Calu3 (cell line): Measurements from ENCODE around the gene NKAPL. TPM values are rescaled to one million over a fixed set of nuclear protein-coding genes. Genes with fewer than 3 reads are reported as not detected.

Experiments
- BruUV-seq: library from RNA; stranded (reverse); fragments of 400-500 nt; replicated peaks from 2 replicates; lab custom pipeline; 2021; lab: Mats Ljungman, UMichigan
- CTCF ChIA-PET: fragments of 300-600 bp; sonication (Branson Sonifier 250); formaldehyde crosslinking; loops from one replicate; lab custom pipeline; 2022; ENCODE audit warnings: antibody characterized with exemption; lab: Charles Lee
- DNase-seq: peaks from one replicate; pipeline ENCODE4 v3.0.0; 2022
- H3K27ac Mint-ChIP-seq: one replicate; pipeline ENCODE4 v1.8.0; 2022; ENCODE audit warnings: mixed read lengths; ENCODE audit not compliant: unreplicated experiment
- H3K27me3 Mint-ChIP-seq: one replicate; pipeline ENCODE4 v1.8.0; 2022; ENCODE audit warnings: mixed read lengths; ENCODE audit not compliant: unreplicated experiment
- H3K36me3 Mint-ChIP-seq: one replicate; pipeline ENCODE4 v1.8.0; 2022; ENCODE audit warnings: mild to moderate bottlenecking, moderate library complexity, mixed read lengths; ENCODE audit not compliant: insufficient read depth, unreplicated experiment
- H3K4me1 Mint-ChIP-seq: one replicate; pipeline ENCODE4 v1.8.0; 2022; ENCODE audit warnings: mild to moderate bottlenecking, low read depth, mixed read lengths; ENCODE audit not compliant: unreplicated experiment
- H3K4me3 Mint-ChIP-seq: one replicate; pipeline ENCODE4 v1.8.0; 2022; ENCODE audit warnings: mild to moderate bottlenecking, low read depth, moderate library complexity, mixed read lengths; ENCODE audit not compliant: unreplicated experiment
- H3K9me3 Mint-ChIP-seq: one replicate; pipeline ENCODE4 v1.8.0; 2022; ENCODE audit warnings: low read depth, mixed read lengths; ENCODE audit not compliant: unreplicated experiment
- intact Hi-C: fragments of 100-400 bp; cut with micrococcal nuclease; formaldehyde crosslinking; loops from one replicate; pipeline ENCODE4 v1.10.0; 2022; ENCODE audit not compliant: unreplicated experiment
- total RNA-seq: library from RNA; stranded (reverse); gene quantifications from 2 replicates; pipeline ENCODE4 v1.2.3, GENCODE V29; 2022
- TF ChIP-seq, protein P1 (sequence below): fragments of 200-600 bp; IDR thresholded peaks from one replicate; pipeline ENCODE4 v1.8.0; 2022; ENCODE audit warnings: antibody characterized with exemption; ENCODE audit not compliant: unreplicated experiment

NKAPL gene
- total RNA-seq, 1 experiment from 2014 or later = not detected

DNA sequence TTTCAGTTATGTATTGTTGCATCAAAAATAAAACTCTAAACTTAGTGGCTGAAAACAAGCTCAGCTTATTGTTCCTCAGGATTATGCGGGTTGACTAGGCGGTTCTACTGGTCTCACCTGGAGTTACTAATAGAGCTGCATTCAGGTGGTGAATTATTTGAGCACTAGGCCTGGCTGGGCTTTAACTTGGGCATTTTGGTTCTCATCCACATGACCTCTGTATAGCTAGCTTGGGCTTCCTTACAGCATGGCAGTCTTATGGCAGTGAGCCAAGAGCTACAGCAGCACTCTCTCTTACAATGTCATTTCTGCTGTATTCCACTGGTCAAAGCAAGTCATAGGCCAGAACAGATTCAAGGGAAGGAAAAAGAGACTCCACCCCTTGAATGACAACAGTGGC, 23.8 kb downstream of the NKAPL start:
- Mint-ChIP-seq H3K4me1 (peaks cover 10% of the 10 kb centered on the region), H3K4me3 (no peak overlapping the region), H3K27ac (no peak overlapping the region), H3K36me3 (peaks cover 10% of the 10 kb centered on the region), H3K27me3 (no peaks in the 10 kb centered on the region), H3K9me3 (no peaks in the 10 kb centered on the region)
- DNase-seq = no peak
- TF ChIP-seq, protein P1, sequence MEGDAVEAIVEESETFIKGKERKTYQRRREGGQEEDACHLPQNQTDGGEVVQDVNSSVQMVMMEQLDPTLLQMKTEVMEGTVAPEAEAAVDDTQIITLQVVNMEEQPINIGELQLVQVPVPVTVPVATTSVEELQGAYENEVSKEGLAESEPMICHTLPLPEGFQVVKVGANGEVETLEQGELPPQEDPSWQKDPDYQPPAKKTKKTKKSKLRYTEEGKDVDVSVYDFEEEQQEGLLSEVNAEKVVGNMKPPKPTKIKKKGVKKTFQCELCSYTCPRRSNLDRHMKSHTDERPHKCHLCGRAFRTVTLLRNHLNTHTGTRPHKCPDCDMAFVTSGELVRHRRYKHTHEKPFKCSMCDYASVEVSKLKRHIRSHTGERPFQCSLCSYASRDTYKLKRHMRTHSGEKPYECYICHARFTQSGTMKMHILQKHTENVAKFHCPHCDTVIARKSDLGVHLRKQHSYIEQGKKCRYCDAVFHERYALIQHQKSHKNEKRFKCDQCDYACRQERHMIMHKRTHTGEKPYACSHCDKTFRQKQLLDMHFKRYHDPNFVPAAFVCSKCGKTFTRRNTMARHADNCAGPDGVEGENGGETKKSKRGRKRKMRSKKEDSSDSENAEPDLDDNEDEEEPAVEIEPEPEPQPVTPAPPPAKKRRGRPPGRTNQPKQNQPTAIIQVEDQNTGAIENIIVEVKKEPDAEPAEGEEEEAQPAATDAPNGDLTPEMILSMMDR = no peak
- intact Hi-C loops = loop anchor here (5.0 kb wide), 1 partner anchor 69 kb away; no protein-coding TSS in a partner anchor
- no TSS peak for BruUV-seq
- CTCF ChIA-PET = no interaction called here

DNA sequence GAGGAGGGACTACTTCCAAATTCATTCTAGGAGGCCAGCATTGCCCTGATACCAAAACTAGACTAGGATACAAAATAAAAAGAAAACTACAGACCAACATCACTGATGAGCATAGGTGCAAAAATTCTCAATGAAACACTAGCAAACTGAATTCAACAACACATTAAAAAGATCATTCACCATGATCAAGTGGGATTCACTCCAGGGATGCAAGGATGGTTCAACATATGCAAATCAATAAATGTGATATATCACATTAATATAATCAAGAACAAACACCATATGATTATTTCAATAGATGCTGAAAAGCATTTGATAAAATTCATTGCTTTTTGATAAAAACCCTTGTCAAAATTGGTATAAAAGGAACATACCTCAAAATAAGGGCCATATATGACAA, 32.5 kb downstream of the NKAPL start:
- BruUV-seq = no TSS peak
- CTCF ChIA-PET = no interaction called here

DNA sequence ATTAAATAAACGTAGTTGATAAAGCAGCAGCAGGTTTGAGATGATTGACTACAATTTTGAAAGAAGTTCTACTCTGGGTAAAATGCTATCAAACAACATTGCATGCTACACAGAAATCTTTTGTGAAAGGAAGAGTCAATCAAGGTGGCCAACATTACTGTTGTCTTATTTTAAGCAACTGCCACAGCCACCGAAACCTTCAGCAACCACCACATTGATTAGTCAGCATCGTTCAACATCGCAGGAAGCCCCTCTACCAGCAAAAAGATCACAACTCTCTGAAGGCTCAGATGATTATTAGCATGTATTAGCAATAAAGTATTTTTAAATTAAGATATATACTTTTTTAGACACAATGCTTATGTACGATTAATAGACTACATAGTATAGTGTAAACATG, 36.2 kb downstream of the NKAPL start:
- intact Hi-C loops = no loop called here
- BruUV-seq = no TSS peak
- CTCF ChIA-PET = no interaction called here
- no peak overlapping the region for H3K27ac Mint-ChIP-seq
- no peaks in the 10 kb centered on the region for H3K9me3 Mint-ChIP-seq
- H3K4me3 Mint-ChIP-seq = no peak overlapping the region
- no peaks in the 10 kb centered on the region for H3K36me3 Mint-ChIP-seq
- no peaks in the 10 kb centered on the region for H3K4me1 Mint-ChIP-seq
- no peaks in the 10 kb centered on the region for H3K27me3 Mint-ChIP-seq
- no peak for DNase-seq
- TF ChIP-seq, protein P1 = no peak

More for the DNA sequence above, 32.5 kb downstream of the NKAPL start:
- Mint-ChIP-seq H3K9me3 (no peaks in the 10 kb centered on the region), H3K4me1 (no peaks in the 10 kb centered on the region), H3K27ac (no peak overlapping the region), H3K36me3 (peaks cover 4% of the 10 kb centered on the region), H3K4me3 (no peak overlapping the region), H3K27me3 (no peaks in the 10 kb centered on the region)
- DNase-seq = no peak
- intact Hi-C loops = no loop called here
- TF ChIP-seq, protein P1 = no peak

DNA sequence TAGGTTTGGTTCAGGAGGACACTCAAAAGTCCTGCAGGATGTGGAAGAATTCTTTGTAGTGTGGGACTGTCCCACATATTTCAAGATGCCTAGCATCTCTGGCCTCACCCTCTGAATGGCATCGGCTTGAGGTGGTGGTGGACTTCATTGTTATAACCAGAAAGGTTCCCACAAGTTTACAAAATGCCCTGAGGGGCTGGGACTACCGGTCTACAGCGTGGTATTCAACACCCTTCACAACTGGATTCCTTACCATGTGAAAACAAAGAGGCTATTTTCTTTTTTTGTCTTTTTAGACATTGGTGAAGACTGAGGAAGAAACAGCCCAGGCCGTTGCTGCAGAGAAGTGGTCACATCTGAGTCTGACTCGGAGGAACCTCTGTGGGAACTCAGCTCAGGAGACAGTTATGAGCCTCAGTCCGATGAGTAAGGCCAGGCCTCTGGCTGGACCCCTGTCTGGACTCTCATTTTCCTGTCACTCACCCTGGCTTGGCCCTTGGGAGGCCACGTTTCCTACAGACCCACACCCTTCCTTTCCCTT, 37.5 kb downstream of the NKAPL start:
- no peak for DNase-seq
- Mint-ChIP-seq H3K36me3 (no peaks in the 10 kb centered on the region), H3K9me3 (no peaks in the 10 kb centered on the region), H3K4me1 (no peaks in the 10 kb centered on the region), H3K27me3 (no peaks in the 10 kb centered on the region), H3K27ac (no peak overlapping the region), H3K4me3 (no peak overlapping the region)
- TF ChIP-seq, protein P1 = no peak
- BruUV-seq = no TSS peak
- intact Hi-C loops = no loop called here
- CTCF ChIA-PET = interaction anchor here (0.6 kb wide), 1 partner anchor 76 kb away, joined by 4 read pairs; no protein-coding TSS in a partner anchor
